Measurements from ENCODE around the gene RASGRP1.
A peak's percentile ranks its signal among the peaks of the same experiment; 100 is the strongest.

The RASGRP1 gene

DNA sequence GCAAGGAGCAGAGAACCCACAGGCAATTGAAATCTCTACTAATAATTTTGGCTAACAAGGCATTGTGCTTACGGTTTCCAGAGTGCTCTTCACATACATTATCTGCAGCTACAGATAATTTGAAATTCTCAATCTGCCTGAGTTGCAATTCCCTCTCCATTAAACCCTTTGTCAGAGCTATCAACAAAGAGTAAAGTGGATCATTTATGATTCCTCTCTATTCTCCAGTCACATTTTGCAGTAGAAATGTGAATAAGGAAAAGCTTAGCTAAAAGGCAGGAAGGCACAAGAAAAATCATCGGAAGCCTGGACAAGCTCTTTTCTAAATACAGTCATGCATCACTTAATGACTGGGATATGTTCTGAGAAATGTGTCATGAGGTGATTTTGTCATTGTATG, 61.1 kb downstream of the RASGRP1 start:
- no peak for DNase-seq

DNA sequence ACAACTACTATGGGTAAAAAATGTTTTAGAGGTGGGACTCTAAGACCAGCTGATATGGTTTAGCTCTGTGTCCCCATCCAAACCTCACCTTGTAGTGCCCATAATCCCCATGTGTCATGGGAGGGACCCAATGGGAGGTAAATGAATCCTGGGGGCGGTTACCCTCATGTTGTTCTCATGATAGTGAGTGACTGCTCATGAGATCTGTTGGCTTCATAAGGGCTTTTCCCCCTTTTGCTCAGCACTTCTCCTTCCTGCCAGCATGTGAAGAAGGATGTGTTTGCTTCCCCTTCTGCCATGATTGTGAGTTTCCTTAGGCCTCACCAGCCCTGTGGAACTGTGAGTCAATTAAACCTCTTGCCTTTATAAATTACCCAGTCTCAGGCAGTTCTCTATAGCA, 65.0 kb downstream of the RASGRP1 start:
- DNase-seq = no peak

DNA sequence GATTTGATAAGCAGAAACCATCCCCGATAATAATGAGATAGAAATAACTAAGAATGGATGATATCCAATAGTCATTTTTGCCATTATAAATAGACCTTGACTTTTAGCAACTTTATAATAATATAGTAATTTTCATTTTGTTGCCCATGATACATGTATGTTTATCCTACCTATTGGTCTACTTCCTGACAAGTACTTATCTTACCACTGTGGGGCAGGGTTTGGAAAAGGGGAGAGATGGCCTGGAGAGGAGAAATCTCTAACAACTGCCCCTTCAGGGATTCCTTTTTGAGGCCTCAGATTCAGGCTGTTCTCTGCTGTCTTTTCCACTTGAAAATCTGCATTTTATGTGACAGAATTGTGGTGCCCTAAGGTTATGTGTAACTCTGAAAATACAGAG, 68.5 kb downstream of the RASGRP1 start:
- no peak for DNase-seq

DNA sequence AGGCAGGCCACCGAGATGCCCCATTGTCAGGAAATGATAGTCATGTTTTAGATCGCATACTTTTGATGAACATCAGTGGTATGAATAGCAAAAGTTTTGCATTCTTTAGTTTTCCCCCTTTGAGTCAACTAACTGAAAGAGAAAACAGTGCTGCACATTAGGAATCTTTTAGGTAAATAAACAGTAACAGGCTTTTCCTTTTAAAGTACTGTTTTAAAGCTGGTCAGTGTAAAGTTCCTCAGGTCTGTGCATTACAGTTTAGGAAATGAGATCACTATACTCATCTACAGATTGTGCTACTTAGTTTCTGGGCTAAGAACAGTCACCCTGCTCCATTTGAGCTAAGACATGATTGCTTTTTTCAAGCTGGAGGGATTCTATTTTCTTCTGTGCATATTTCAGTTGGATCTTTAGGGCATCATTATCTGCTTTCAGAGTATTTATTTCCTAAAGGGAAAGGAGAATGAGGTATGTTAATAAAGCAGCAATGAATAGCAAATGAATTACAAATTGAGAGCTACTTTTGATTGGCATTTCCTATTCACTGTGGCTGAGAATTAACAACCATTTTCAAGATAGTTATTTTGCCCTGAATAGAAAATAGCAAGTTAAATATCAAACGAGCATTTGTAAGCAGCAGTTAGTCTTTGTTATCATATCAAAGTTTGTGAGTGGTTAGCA, 74.2 kb downstream of the RASGRP1 start:
- DNase-seq = no peak

DNA sequence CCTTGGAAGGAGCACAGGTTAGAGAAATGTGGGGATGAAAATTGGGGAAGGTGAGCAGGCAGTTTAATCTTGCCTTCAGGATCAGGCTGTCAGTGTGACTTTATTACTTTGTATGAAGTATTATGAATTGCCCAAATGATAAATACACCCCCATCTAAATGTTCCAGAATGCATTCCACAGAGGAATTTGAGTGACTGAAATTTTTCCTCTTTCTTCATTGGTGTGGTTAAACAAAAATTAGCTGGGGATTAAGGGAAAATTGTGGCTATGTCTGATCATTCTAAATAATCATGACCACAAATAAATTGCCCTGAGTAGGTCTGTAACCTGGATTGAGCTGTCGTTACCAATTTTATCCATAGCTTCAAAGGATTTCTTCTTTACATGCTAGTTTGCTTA, 77.2 kb downstream of the RASGRP1 start:
- DNase-seq = no peak

DNA sequence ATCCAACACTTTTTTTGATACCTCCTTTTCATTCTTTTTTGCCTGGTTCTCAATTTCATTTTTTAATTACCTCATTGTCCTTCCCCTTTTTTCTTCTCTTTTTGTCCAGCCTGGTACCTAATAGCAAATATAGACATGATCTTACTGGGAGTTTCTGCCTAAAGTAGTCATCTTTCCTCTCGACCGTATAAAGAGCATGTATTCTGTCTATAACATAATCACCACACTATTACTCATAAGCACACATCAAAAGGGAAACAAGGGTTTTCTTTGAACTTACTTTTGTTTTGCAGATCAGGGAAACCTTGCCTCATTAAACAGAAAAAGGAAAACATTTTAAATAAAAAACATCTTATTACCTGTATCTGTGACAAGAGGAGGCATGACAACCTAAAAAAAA, 77.7 kb downstream of the RASGRP1 start:
- DNase-seq = no peak

DNA sequence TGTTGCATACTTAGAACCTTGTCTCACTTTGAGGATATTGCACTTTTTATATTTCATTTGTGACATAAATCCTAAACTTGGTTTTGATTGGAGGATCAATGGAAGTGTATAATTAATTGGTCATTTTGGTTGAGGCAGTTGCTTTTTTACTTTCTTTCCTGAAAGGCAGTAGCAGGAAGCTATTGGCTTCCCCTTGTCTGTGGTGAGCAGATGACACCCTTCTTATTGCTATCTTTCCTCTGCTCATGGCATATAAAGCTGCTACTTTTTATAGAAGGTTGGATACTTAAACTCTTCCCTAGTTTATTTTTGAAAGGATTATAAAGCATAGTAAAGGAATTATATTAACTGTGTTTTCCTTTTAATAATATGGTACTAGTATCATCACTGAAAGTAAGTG, 82.0 kb downstream of the RASGRP1 start:
- peak in 1 of 2 experiments; percentile 4 for DNase-seq

DNA sequence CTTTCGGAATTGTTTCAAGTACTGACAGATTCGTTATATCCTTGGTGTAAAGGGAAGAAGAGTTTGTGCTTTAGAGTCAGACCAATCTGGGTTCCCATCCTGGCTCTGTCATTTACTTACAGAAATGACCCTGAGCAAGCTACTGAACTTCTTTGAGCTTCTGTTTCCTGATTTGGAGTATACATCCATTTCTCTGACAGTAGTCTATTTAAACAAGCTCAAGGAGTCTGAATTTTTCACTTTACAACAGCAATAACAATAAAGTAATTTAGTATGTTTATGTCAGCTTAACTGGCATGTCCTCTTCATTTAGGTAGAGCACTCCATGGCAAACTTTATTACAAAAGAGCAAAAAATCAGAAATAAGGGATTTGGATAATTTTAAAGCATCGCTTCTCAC, 82.9 kb downstream of the RASGRP1 start:
- no peak for DNase-seq

DNA sequence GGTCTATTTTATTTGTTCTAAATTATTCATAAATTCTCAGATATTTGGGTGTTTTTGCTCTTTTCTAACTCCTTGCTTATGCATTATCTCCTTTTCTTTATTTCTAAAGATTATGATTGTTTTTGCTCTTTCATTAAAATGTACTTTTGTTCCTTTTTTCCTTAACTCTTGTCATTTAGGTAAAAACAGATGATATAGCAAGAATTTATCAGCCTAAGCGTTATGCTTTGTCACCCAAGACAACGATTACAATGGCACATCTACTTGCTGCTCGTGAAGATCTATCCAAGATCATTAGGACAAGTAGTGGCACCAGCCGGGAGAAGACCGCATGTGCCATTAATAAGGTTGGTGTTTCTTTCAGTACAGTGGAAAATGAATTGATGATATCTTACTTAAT, 83.5 kb downstream of the RASGRP1 start:
- no peak for DNase-seq

DNA sequence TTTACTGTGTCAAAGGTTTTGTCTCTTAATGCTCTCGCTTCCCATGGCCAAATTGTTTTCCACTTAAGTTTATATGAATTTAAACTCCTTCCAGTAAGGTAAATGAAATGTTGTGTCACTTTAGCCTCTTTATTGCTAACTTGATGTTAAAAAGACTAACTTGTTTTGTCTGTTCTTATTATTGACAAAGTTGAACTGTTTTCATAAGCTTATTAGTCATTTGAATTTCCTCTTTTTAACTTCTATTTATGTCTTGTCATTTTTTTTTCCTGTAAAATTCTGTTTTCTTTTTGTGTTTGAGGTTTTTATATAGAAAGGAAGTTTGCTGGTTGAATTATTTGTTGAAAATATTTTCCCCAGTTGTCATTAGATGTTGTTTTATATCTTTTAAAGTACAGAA, 84.9 kb downstream of the RASGRP1 start:
- DNase-seq = no peak

DNA sequence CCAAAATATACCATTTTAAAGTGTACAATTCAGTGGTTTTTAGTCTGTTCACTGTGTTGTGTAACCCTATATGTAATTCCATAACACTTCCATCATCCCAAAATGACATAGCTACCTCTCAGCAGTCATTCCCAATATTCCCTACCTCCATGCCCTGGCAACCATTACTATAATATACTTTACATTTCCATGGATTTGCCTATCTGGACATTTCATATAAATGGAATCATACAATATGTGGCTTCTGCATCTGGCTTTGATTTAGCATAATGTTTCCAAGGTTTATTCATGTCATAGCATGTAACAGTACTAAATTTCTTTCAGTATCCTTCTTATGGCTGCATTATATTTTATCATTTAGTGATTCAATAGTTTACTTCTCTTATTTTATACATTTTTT, 85.3 kb downstream of the RASGRP1 start:
- DNase-seq = no peak

DNA sequence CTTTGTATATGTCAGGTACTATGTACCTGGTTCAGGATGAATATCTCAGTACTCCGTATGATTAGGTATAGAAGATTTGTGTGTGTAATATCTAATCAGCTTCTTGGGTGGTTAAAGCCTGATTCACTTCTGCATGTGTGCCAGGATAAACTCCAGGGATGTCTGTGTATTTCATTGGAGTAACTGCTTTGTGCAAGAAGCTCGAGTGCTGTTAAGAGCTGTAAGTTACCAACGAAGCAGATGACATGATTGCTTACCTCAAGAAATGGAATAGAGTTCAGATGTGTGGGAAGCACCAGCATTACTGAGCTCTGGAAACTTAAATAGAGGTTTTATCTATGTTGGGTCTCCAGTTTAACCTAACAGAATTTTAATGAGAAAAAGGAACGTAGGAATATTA, 87.0 kb downstream of the RASGRP1 start:
- DNase-seq = no peak

DNA sequence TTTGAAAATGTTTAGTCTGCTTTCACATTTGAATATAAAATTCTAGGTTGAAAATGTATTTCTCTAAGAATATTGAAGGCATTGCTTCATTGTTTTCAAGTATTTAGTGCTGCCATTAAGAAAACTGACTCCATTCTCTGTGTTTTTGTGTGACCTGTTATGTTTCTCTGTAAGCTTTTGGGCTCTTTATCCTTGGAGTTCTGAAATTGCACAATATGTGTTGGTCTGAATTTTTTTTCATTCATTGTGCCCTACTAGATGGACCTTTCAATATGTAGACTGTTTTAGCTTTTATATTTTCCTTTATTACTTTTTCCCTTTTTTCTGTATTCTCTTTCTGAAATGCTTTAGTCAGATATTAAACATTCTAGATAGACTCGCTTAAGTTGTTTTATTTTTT, 88.5 kb downstream of the RASGRP1 start:
- no peak for DNase-seq

DNA sequence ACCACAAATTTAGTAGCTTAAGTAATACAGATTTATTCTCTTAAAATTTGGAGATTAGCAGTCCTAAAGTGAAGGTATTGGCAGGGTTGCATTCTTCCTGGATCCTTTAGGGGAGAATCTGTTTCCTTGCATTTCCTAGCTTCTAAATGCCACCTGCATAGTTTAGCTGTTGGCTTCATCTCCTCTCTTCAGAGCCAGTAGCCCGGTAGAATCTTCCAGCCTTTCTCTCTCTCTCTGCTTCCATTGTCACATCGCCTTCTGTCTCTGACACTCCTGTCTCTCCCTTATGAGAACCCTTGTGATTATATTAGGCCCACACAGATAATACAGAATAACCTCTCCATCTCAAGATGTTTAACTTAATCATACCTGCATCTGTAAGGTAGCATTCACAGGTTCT, 89.3 kb downstream of the RASGRP1 start:
- DNase-seq = no peak

DNA sequence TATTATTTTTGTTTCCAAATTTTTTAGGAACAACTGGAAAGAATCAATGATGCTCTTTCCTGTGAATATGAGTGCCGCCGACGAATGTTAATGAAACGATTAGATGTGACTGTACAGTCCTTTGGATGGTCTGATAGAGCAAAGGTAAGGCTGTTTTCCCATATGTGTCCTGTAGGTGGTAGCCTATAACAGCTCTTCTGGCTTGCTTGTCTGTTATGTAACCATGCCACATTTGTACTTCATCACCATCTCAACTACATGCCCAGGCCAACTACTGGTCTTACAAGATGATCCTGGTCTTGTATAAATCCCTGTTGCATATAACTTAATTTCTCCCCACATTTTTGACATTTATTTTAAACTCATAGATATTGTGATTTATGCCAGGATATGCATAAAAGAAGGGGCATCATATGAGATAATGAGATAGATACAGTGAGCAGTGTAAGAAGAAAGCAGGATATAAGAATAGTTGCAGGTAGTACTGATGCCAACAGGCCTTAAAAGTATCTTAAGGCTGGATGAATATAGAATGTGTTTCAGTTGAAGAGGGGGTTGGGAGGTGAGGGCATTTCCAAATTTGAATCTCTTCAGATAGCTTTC, 90.4 kb downstream of the RASGRP1 start:
- DNase-seq = peak; percentile 51 to 59

DNA sequence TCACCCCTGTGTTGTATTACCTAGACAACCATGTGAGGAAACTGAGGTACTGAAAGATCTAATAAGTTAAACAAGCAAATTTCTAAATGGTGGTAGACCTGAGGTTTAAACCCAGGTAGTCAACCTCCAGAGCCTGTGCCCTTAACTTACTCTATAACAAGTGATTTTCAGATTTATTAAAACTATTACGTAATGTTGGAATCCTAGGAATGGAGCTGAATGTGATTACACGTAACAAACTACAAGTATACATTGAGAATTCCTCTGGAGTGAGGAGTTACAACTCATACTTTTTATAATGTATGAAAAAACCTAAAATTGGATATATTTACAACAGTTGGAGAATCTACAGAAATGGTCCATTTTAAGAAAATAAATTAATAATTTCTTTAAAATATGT, 92.6 kb downstream of the RASGRP1 start:
- no peak for DNase-seq

DNA sequence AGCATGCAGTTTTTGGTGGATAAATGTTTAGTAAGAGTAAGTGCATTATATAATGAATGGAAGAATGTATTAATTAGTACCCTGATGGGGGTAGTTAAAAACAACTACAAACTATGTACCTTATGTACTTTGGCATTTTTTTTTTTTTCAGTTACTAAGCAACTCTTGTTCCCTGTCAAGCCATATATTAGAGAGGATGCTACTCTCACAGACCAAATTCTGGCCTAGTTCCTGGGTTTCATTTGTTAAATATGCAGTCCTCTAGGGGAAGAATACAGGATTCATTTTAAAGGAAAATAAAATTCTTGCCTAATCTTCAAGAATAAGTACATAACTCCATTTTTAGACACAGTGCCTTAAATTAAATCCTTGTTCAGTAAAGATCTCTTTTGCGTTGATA, 93.8 kb downstream of the RASGRP1 start:
- no peak for DNase-seq

DNA sequence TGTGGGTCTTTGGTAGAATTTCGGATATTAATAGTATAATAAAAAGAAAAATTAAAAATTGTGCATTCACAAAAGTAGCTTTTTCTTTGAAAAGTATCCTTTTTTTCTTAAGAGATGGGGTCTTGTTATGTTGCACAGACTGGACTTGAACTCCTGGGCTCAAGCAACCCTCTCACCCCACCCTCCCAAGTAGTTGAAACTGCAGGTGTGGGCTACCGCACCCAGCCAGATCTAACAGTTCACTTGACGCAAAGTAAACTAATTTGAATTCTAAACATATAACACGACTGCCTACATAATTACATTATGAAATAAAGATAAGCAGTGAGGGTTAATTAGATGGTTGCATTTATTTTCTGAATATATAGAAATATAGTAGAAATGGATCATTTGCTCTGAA, 99.9 kb downstream of the RASGRP1 start:
- DNase-seq = no peak

DNA sequence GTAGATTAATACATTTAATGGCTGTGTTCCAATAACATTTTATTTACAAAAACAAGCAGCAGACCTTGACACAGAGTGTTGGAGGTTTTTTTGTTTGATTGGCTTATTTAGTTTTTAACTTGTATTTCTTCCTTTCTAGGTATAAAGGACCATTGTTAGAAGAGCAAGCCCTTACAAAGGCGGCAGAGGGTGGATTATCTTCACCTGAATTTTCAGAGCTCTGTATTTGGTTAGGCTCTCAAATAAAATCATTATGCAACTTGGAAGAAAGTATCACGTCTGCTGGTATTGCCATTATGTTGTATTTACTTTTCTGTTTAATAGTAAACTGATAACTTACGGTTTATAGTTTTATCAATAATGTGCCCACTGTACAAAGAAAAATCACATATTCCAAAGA, 100.7 kb downstream of the RASGRP1 start:
- no peak for DNase-seq

DNA sequence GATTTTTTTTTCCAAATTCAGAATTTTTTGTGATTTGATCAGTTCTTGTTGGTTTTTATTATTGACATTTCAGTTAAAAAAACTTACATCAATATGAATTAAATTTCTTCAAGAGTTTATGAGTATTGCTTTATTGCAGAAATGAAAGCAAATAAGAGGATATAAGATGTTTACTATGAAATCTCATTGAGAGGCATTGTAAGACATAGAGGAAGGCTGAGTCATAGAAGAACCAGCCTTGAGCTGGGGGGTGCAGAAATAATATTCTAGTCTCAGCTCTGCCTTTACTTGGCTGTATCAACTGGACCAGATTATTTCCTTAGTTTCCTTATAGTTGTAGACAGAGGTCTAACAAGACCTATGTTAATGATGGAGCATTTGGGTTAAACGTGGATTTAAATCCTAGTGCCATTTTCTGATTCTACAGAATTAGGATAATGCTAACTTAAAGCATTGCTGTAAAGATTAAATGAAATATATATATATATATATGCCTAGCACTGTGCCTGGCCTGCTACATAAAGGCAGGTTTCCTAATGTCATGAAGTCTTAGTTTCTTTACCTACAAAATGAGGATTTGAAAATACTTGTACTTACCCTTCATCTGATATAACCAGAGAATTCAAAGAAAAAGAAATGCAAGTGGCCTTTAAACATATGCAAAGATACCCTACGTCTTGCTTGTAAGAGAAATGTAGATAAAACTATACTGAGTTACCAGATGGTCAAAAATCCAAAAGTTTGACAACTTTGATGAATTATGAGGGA, 103.4 kb downstream of the RASGRP1 start:
- no peak for DNase-seq

DNA sequence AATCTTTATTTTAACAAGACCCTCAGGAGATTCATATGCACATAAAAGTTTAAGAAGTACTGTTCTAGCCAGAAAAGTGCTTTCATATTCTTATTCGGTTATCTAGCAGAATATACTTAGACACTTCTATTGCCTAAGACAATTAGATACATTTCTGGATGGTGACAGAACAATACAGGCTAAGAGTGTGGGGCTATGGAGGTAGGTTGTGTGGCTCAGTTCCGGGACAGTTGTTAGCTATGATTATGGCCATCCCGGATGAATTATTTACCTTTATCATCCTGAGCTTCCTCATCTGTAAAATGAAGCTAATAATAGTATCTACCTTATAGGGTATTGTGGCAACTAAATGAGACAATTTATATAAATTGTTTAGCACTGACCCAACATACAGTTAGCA, 104.1 kb downstream of the RASGRP1 start:
- no peak for DNase-seq

DNA sequence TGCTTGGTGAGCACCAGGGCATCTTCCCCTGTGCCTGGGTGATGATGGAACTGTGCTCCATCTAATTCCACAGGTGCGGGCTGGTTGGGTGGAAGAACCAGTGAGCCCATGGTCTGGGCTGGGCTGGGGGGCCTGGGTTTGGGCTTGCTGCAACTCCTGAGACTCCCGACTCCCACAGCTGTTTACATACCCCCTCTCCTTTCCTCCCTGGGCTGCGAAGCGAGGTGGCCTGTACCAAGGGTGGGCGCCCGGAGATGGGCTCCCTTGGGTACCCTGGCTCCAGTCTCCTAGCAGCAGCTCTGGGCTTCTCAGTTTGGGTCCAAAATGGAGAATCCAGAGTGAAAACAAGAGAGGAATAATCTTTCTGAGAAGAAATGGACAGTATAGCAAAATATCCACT, 105.1 kb downstream of the RASGRP1 start:
- no peak for DNase-seq

DNA sequence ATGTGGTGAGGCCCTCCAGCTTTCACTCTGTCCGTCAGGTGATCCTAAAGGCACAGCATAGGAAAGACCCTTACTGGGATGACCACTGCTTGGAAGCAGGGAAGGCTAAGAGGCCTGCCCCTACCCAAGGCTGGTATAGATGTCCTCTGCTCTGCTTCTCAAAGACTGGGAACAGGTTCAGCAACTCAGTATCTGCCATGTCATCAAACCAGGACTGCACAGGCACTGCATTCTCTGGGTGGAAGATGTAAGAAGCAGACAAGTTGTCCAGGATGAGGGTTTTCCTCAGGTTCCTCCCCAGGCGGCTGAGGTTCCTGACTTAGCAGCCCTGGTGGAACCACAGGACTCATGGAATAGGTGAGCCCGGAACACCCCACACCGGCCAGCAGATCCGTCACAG, 106.0 kb downstream of the RASGRP1 start:
- DNase-seq = no peak

DNA sequence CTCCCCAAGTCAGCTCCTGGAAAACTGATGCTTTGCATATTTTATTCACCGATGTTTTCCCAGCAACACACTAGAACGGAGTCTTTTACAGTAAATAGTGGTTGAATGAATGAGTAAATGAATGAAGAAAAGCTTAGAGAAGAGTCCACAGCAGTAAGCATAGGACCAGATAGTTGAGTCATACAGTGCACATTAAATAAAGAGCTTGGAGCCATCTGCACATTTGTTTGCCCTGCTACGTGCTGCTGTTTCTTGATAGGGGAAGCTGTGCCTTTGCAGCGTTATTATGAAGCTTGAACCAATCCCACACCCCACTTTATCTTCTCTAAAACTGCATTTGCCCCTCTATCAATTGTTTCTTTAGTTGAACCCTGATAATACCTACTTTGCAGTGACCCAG, 109.5 kb downstream of the RASGRP1 start:
- peak in 1 of 2 experiments; percentile 8 for DNase-seq

Data from Kasumi-1 (cell line).